ENCODE results near the gene VWA3B.
"Not testable (repeated sequence)": the region's sequence is repeated elsewhere in the genome, so short reads cannot be mapped to it uniquely, and the experiment has no call there.

VWA3B gene

GRCh38 chr2:98296440-98296839 is 209.5 kb downstream of the VWA3B start:
- DNase-seq (ENCODE audit: low spot score): no peak
- no peak for FAIRE-seq

GRCh38 chr2:98297817-98298682 is 211.1 kb downstream of the VWA3B start:
- DNase-seq (ENCODE audit: low spot score) (no peak), FAIRE-seq (no peak)

GRCh38 chr2:98298683-98299164 is 211.8 kb downstream of the VWA3B start:
- no peak for FAIRE-seq
- no peak for DNase-seq (ENCODE audit: low spot score)

- FAIRE-seq: no peak
- no peak for DNase-seq (ENCODE audit: low spot score)
These were observed 212.4 kb downstream of the VWA3B start for GRCh38 chr2:98299211-98299905.

- DNase-seq (ENCODE audit: low spot score): no peak
- FAIRE-seq: no peak
These were observed 213.3 kb downstream of the VWA3B start for GRCh38 chr2:98300141-98300874.

GRCh38 chr2:98301469-98301868 is 214.5 kb downstream of the VWA3B start:
- DNase-seq (ENCODE audit: low spot score) (no peak), FAIRE-seq (no peak)

- FAIRE-seq; DNase-seq (ENCODE audit: low spot score): not testable (repeated sequence)
These were observed 220.2 kb downstream of the VWA3B start for GRCh38 chr2:98307131-98307696.

- DNase-seq (ENCODE audit: low spot score): no peak
- no peak for FAIRE-seq
These were observed 221.1 kb downstream of the VWA3B start for GRCh38 chr2:98308068-98308467.

- FAIRE-seq (no peak), DNase-seq (ENCODE audit: low spot score) (no peak)
These were observed 221.6 kb downstream of the VWA3B start for GRCh38 chr2:98308532-98308931.

- no peak for FAIRE-seq
- no peak for DNase-seq (ENCODE audit: low spot score)
These were observed 222.6 kb downstream of the VWA3B start for GRCh38 chr2:98309580-98309979.

GRCh38 chr2:98310010-98310409 is 223.0 kb downstream of the VWA3B start:
- no peak for DNase-seq (ENCODE audit: low spot score)
- no peak for FAIRE-seq

GRCh38 chr2:98311090-98311489 is 224.1 kb downstream of the VWA3B start:
- DNase-seq (ENCODE audit: low spot score) (no peak), FAIRE-seq (no peak)

- FAIRE-seq (no peak), DNase-seq (ENCODE audit: low spot score) (no peak)
These were observed 225.0 kb downstream of the VWA3B start for GRCh38 chr2:98311771-98312545.

- FAIRE-seq: no peak
- no peak for DNase-seq (ENCODE audit: low spot score)
These were observed 226.7 kb downstream of the VWA3B start for GRCh38 chr2:98313492-98314250.

- FAIRE-seq: no peak
- no peak for DNase-seq (ENCODE audit: low spot score)
These were observed 227.3 kb downstream of the VWA3B start for GRCh38 chr2:98314251-98314650.

GRCh38 chr2:98315957-98316356 is 229.0 kb downstream of the VWA3B start:
- FAIRE-seq (no peak), DNase-seq (ENCODE audit: low spot score) (no peak)

- FAIRE-seq (no peak), DNase-seq (ENCODE audit: low spot score) (no peak)
These were observed 230.2 kb downstream of the VWA3B start for GRCh38 chr2:98317214-98317613.

GRCh38 chr2:98320171-98320570 is 233.2 kb downstream of the VWA3B start:
- DNase-seq (ENCODE audit: low spot score); FAIRE-seq: not testable (repeated sequence)

GRCh38 chr2:98324181-98324580 is 237.2 kb downstream of the VWA3B start:
- no peak for FAIRE-seq
- no peak for DNase-seq (ENCODE audit: low spot score)

- no peak for DNase-seq (ENCODE audit: low spot score)
- FAIRE-seq: no peak
These were observed 240.8 kb downstream of the VWA3B start for GRCh38 chr2:98327776-98328175.

All from RCC 7860 (cell line).